A549 (cell line): ENCODE results near the gene FOXO6.

ENCODE experiments used
- EP300 ChIP-seq, 2 experiments: fragments of >200 bp; sonication (Bioruptor Twin); formaldehyde crosslinking; IDR thresholded peaks; 2 replicates in 1 of 2; 3 replicates in 1 of 2; pipeline ENCODE4 v1.6.1; 2016 to 2017
- JUN ChIP-seq, 2 experiments: fragments of >200 bp; sonication (Bioruptor Twin); formaldehyde crosslinking; IDR thresholded peaks; 2 replicates in 1 of 2; 3 replicates in 1 of 2; pipeline ENCODE4 v1.6.1; 2016 to 2017
- NFE2L2 ChIP-seq: fragments of 150-350 bp; conservative IDR thresholded peaks from 2 replicates; pipeline ENCODE4 v1.6.1; 2014; ENCODE audit warnings: low read length
- SMC3 ChIP-seq: fragments of >200 bp; sonication (Bioruptor Twin); formaldehyde crosslinking; IDR thresholded peaks from 3 replicates; pipeline ENCODE4 v1.6.1; 2018; ENCODE audit warnings: inconsistent platforms
- TF ChIP-seq, protein P1 (sequence below): fragments of >200 bp; sonication (Bioruptor Twin); formaldehyde crosslinking; IDR thresholded peaks from 3 replicates; pipeline ENCODE4 v1.5.1; 2016

DNA sequence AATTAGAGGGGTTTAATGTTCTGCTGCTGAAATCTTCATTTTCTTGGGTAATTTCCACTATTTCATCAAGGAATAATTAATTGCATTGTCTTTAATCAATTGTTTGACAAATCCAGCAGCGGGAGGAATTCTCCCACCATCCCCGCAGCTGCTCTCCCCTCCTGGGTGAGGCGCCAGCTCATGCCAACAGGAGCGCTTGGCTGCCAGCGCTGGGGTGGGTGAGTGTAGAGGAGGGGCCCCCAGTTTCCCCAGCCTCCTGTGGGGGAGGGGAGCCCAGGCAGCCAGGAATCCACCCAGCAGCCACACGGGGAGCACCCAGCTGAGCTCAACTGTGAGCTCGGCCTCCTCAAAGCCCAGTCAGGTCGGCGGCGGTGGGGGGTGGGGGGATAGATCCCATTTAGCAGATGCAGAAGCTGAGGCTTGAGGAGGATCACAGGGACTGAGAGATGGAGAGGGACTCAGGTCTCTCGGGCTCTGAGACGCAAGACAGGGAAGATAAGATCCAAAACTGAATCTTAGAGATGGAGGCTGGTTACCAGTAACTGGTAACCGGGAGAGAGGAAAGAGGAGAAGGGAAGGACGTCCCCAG, 46.5 kb downstream of the FOXO6 start:
- TF ChIP-seq, protein P1, sequence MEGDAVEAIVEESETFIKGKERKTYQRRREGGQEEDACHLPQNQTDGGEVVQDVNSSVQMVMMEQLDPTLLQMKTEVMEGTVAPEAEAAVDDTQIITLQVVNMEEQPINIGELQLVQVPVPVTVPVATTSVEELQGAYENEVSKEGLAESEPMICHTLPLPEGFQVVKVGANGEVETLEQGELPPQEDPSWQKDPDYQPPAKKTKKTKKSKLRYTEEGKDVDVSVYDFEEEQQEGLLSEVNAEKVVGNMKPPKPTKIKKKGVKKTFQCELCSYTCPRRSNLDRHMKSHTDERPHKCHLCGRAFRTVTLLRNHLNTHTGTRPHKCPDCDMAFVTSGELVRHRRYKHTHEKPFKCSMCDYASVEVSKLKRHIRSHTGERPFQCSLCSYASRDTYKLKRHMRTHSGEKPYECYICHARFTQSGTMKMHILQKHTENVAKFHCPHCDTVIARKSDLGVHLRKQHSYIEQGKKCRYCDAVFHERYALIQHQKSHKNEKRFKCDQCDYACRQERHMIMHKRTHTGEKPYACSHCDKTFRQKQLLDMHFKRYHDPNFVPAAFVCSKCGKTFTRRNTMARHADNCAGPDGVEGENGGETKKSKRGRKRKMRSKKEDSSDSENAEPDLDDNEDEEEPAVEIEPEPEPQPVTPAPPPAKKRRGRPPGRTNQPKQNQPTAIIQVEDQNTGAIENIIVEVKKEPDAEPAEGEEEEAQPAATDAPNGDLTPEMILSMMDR = no peak
- TF ChIP-seq JUN (IDR thresholded peaks at IDR 0.05) (no peak), EP300 (IDR thresholded peaks at IDR 0.05) (no peak), NFE2L2 (no peak), SMC3 (no peak)
